ENCODE data around the gene CRTAC1. TPM values are rescaled to one million over a fixed set of nuclear protein-coding genes. Genes with fewer than 3 reads are reported as not detected.

The CRTAC1 gene
- total RNA-seq, 1 donor = not detected

- TF ChIP-seq, protein P1, sequence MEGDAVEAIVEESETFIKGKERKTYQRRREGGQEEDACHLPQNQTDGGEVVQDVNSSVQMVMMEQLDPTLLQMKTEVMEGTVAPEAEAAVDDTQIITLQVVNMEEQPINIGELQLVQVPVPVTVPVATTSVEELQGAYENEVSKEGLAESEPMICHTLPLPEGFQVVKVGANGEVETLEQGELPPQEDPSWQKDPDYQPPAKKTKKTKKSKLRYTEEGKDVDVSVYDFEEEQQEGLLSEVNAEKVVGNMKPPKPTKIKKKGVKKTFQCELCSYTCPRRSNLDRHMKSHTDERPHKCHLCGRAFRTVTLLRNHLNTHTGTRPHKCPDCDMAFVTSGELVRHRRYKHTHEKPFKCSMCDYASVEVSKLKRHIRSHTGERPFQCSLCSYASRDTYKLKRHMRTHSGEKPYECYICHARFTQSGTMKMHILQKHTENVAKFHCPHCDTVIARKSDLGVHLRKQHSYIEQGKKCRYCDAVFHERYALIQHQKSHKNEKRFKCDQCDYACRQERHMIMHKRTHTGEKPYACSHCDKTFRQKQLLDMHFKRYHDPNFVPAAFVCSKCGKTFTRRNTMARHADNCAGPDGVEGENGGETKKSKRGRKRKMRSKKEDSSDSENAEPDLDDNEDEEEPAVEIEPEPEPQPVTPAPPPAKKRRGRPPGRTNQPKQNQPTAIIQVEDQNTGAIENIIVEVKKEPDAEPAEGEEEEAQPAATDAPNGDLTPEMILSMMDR (IDR thresholded peaks at IDR 0.05; ENCODE audit: insufficient read depth, low read length) = no peak
- no peak overlapping the region for H3K4me3 ChIP-seq (ENCODE audit: low read depth, low read length)
- DNase-seq (ENCODE audit: low read depth) = no peak
These were observed 127.0 kb downstream of the CRTAC1 start for GRCh38 chr10:97903128-97904017.

- DNase-seq (ENCODE audit: low read depth) = no peak
- TF ChIP-seq, protein P1 (IDR thresholded peaks at IDR 0.05; ENCODE audit: insufficient read depth, low read length) = no peak
- no peak overlapping the region for H3K4me3 ChIP-seq (ENCODE audit: low read depth, low read length)
These were observed 129.0 kb downstream of the CRTAC1 start for GRCh38 chr10:97901381-97901780.

DNA sequence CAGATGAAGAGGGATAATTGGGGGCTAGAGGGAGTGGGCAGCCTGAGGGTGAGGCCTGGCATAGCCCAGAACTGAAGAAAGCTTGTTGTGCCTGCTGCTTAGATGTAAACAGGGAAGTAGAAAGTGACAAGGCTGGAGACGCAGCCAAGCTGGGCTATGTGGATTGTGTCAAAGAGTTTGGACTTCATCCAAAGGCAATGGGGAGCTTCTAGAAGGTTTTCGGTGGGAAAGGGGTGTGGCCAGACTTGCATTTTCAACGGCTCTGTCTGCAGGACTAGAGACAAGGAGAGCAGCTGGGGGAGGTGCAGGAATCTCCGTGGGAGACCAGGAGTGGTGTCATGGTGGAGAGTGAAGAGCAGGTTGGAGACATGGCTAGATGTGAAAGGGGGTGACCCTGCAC, 132.0 kb downstream of the CRTAC1 start:
- DNase-seq (ENCODE audit: low read depth) = no peak
- TF ChIP-seq, protein P1 (IDR thresholded peaks at IDR 0.05; ENCODE audit: insufficient read depth, low read length) = no peak

GRCh38 chr10:97896756-97897358, 133.6 kb downstream of the CRTAC1 start:
- no peak overlapping the region for H3K4me3 ChIP-seq (ENCODE audit: low read depth, low read length)
- no peak for DNase-seq (ENCODE audit: low read depth)
- TF ChIP-seq, protein P1 (IDR thresholded peaks at IDR 0.05; ENCODE audit: insufficient read depth, low read length) = no peak

More for the DNA sequence above, 132.0 kb downstream of the CRTAC1 start:
- no peak overlapping the region for H3K4me3 ChIP-seq (ENCODE audit: low read depth, low read length)

- DNase-seq (ENCODE audit: low read depth) = no peak
- TF ChIP-seq, protein P1 (IDR thresholded peaks at IDR 0.05; ENCODE audit: insufficient read depth, low read length) = no peak
These were observed 134.5 kb downstream of the CRTAC1 start for GRCh38 chr10:97895915-97896314.

GRCh38 chr10:97895084-97895483, 135.3 kb downstream of the CRTAC1 start:
- H3K4me3 ChIP-seq (ENCODE audit: low read depth, low read length) = no peak overlapping the region
- TF ChIP-seq, protein P1 (IDR thresholded peaks at IDR 0.05; ENCODE audit: insufficient read depth, low read length) = no peak
- DNase-seq (ENCODE audit: low read depth) = no peak

More at GRCh38 chr10:97895915-97896314, 134.5 kb downstream of the CRTAC1 start:
- H3K4me3 ChIP-seq (ENCODE audit: low read depth, low read length) = no peak overlapping the region

All from fibroblast of the aortic adventitia (primary cell).